Ishikawa (cell line): ENCODE measurements around the gene SRBD1.

Experiments
- EP300 ChIP-seq: IDR thresholded peaks from 2 replicates; pipeline ENCODE4 v1.6.1; 2012; ENCODE audit warnings: borderline replicate concordance
- FOXM1 ChIP-seq: IDR thresholded peaks from 2 replicates; pipeline ENCODE4 v1.6.1; 2012; ENCODE audit warnings: low read depth, borderline replicate concordance
- MAX ChIP-seq: IDR thresholded peaks from 2 replicates; pipeline ENCODE4 v1.6.1; 2012
- RAD21 ChIP-seq: IDR thresholded peaks from 2 replicates; pipeline ENCODE4 v1.6.1; 2012; ENCODE audit warnings: low read depth
- REST ChIP-seq: IDR thresholded peaks from 2 replicates; pipeline ENCODE4 v1.6.1; 2012; ENCODE audit warnings: low read depth, mild to moderate bottlenecking
- TAF1 ChIP-seq: IDR thresholded peaks from 2 replicates; pipeline ENCODE4 v1.6.1; 2012; ENCODE audit warnings: low read depth, mild to moderate bottlenecking
- YY1 ChIP-seq: IDR thresholded peaks from 2 replicates; pipeline ENCODE4 v1.6.1; 2012; ENCODE audit warnings: low read depth
- ZBTB7A ChIP-seq: IDR thresholded peaks from 2 replicates; pipeline ENCODE4 v1.6.1; 2012; ENCODE audit warnings: low read depth
- TF ChIP-seq, protein P1 (sequence below): IDR thresholded peaks from 2 replicates; pipeline ENCODE4 v1.6.1; 2012

DNA sequence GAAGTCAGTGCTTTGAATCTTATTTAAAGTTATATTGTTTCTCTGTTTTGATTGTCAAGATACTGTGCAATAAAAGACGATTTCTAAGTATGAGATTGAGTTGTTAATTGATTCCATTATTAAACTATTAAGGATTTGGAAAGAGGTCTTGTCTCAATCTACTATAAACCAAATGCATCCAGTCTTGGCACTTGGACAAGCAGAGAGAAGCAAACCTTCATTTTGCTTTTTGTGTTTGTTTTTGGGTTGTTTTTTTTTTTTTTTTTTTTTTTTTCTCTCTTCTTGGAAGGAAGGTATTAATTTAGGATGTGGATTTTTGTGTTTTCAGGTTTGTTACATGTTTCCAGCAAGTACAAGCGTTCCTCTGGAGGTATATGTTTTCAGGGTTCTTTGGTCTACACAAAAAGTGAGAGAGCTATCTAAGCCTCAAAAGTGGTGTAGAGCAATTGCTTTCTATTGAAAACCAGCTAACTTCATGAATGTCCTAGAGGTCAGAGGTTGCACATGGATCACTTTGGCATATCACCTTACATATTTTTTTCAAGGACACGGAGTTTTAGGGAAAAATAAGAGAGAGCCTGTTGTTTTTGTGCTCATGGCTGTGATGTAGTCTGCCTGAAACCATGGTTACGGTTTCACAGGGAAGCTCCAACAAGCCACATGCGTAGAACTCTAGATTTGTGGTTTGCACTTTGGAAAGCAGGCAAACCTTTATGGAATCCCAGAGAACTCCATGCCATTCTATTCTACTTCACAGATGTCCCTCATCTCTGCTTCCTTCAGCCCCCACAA is 42.3 kb upstream of the SRBD1 start:
- no peak for TF ChIP-seq REST
- no peak for TF ChIP-seq RAD21
- no peak for TF ChIP-seq FOXM1
- no peak for TF ChIP-seq MAX
- TF ChIP-seq ZBTB7A: no peak
- TF ChIP-seq YY1: no peak
- no peak for TF ChIP-seq TAF1
- TF ChIP-seq EP300: no peak
- TF ChIP-seq, protein P1, sequence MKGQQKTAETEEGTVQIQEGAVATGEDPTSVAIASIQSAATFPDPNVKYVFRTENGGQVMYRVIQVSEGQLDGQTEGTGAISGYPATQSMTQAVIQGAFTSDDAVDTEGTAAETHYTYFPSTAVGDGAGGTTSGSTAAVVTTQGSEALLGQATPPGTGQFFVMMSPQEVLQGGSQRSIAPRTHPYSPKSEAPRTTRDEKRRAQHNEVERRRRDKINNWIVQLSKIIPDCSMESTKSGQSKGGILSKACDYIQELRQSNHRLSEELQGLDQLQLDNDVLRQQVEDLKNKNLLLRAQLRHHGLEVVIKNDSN: no peak
